Upper lobe of left lung (tissue), 6 donors: ENCODE measurements around the gene ZNF81. TPM values are rescaled to one million over a fixed set of nuclear protein-coding genes. Genes with fewer than 3 reads are reported as not detected.

Experiments used
- ATAC-seq, 2 donors: fragments of 200-7000 bp; cut with Tn5 transposase; one replicate each; pipeline ENCODE4 v1.9.1; 2022; ENCODE audit warnings: mild to moderate bottlenecking in 2 of 2, moderate library complexity in 2 of 2; ENCODE audit not compliant: low FRiP score in 2 of 2
- DNase-seq, 2 donors: peaks; one replicate each; pipeline ENCODE4 v3.0.0-alpha.2; 2019 to 2020
- H3K27ac ChIP-seq, 4 donors: fragments of 200-600 bp; sonication (generic); one replicate each; pipeline ENCODE4 v1.5.1; 2016 to 2019
- H3K27me3 ChIP-seq, 4 donors: fragments of 200-600 bp; sonication (generic); one replicate each; pipeline ENCODE4 v1.5.1; 2017 to 2019
- H3K36me3 ChIP-seq, 4 donors: fragments of 200-600 bp; sonication (generic); one replicate each; pipeline ENCODE4 v1.5.1; 2016 to 2019
- H3K4me1 ChIP-seq, 4 donors: fragments of 200-600 bp; sonication (generic); one replicate each; pipeline ENCODE4 v1.5.1; 2018 to 2019
- H3K4me3 ChIP-seq, 4 donors: fragments of 200-600 bp; sonication (generic); one replicate each; pipeline ENCODE4 v1.5.1; 2017 to 2019; ENCODE audit warnings: mild to moderate bottlenecking in 2 of 4, moderate library complexity in 1 of 4
- H3K9me3 ChIP-seq, 4 donors: fragments of 200-600 bp; sonication (generic); one replicate each; pipeline ENCODE4 v1.5.1; 2018 to 2019
- EP300 ChIP-seq, 4 donors: sonication (generic); formaldehyde crosslinking; IDR thresholded peaks; one replicate each; pipeline ENCODE4 v1.5.1; 2017; ENCODE audit warnings: antibody characterized with exemption in 4 of 4, control low read depth in 2 of 4
- POLR2A ChIP-seq, 4 donors: fragments of 450-650 bp; IDR thresholded peaks; one replicate each; pipeline ENCODE4 v1.5.1; 2016 to 2017; ENCODE audit warnings: antibody characterized with exemption in 4 of 4, mild to moderate bottlenecking in 2 of 4
- POLR2AphosphoS5 ChIP-seq, 2 donors: sonication (generic); formaldehyde crosslinking; IDR thresholded peaks; one replicate each; pipeline ENCODE4 v1.5.1; 2017; ENCODE audit warnings: antibody characterized with exemption in 2 of 2
- WGBS, 2 donors: methylation state at CpG; one replicate each; pipeline ENCODE4 v1.1.5; 2017 to 2018; 5-methylcytosine and 5-hydroxymethylcytosine counted together
- total RNA-seq, 6 donors: library from RNA; depleted of rRNA in 4 of 6; stranded (reverse); fragments of >200 nt in 4 of 6; gene quantifications; one replicate each; pipeline versions ENCODE4 v1.1.0 to v1.2.1, GENCODE V29; 2016 to 2021
- TF ChIP-seq, protein P1 (sequence below), 6 experiments: fragments of 450-650 bp in 4 of 6; fragments of 200-600 bp in 2 of 6; sonication (generic) in 2 of 6; IDR thresholded peaks; one replicate each; pipeline ENCODE4 v1.5.1; 2016 to 2019; ENCODE audit warnings: antibody characterized with exemption in 6 of 6
- donor health status: DM: no; HTN: no; CAD: no; lungs with moderate emphysema.
- donor health status: DM: no; HTN: yes; CAD: no; lungs with severe emphysema.

ZNF81 gene
- total RNA-seq, 6 donors from 2014 or later, result 3.2 to 22.0 (median 9.0) TPM

DNA sequence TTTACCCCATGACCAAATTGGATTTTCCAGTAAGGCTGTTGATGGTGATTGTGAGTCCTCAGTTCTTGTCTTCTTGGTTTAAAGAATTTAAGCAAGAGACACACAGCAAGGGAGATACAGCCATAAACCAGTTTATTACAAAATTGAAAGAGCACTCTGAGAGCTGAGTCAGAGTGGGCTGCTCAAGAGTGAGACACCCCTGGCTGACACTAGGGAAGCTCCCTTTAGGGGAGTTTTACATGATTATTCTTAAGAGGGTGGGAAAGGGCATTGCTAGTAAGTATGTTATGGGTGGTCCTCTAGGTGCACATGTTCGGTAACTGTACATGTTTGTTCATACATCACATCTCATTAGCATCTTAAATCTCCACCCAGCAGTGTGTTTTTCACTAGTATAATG, 18.8 kb upstream of the ZNF81 start:
- ATAC-seq, result no peak
- TF ChIP-seq, protein P1, sequence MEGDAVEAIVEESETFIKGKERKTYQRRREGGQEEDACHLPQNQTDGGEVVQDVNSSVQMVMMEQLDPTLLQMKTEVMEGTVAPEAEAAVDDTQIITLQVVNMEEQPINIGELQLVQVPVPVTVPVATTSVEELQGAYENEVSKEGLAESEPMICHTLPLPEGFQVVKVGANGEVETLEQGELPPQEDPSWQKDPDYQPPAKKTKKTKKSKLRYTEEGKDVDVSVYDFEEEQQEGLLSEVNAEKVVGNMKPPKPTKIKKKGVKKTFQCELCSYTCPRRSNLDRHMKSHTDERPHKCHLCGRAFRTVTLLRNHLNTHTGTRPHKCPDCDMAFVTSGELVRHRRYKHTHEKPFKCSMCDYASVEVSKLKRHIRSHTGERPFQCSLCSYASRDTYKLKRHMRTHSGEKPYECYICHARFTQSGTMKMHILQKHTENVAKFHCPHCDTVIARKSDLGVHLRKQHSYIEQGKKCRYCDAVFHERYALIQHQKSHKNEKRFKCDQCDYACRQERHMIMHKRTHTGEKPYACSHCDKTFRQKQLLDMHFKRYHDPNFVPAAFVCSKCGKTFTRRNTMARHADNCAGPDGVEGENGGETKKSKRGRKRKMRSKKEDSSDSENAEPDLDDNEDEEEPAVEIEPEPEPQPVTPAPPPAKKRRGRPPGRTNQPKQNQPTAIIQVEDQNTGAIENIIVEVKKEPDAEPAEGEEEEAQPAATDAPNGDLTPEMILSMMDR (IDR thresholded peaks at IDR 0.05), result no peak
- TF ChIP-seq EP300 (IDR thresholded peaks at IDR 0.05), result no peak
- no peak for TF ChIP-seq POLR2AphosphoS5 (IDR thresholded peaks at IDR 0.05)
- no peak for TF ChIP-seq POLR2A (IDR thresholded peaks at IDR 0.05)
- no peak overlapping the region for H3K27ac ChIP-seq
- H3K36me3 ChIP-seq, result no peaks in the 10 kb centered on the region
- no peaks in the 10 kb centered on the region for H3K27me3 ChIP-seq
- H3K4me1 ChIP-seq, result peaks cover 0 to 3% (median 0%) of the 10 kb centered on the region in 4 donors
- H3K9me3 ChIP-seq, result no peaks in the 10 kb centered on the region
- H3K4me3 ChIP-seq, result no peak overlapping the region
- DNase-seq, result no peak
- 77% methylated on average over 1 of the region's 1 CpG; no CpG with 5 or more reads in 1 of the 2 donors for WGBS, 2 donors

- Histone ChIP-seq H3K4me3 (no peak overlapping the region), H3K27me3 (no peaks in the 10 kb centered on the region), H3K27ac (no peak overlapping the region), H3K4me1 (no peaks in the 10 kb centered on the region), H3K9me3 (no peaks in the 10 kb centered on the region), H3K36me3 (no peaks in the 10 kb centered on the region)
- 67 to 74% methylated on average over 1 of the region's 1 CpG for WGBS, 2 donors
- DNase-seq (no peak), ATAC-seq (no peak)
- no peak for TF ChIP-seq POLR2A (IDR thresholded peaks at IDR 0.05)
- no peak for TF ChIP-seq POLR2AphosphoS5 (IDR thresholded peaks at IDR 0.05)
- TF ChIP-seq, protein P1 (IDR thresholded peaks at IDR 0.05), result no peak
- no peak for TF ChIP-seq EP300 (IDR thresholded peaks at IDR 0.05)
Measured at GRCh38 chrX:47828984-47829383, 7.7 kb upstream of the ZNF81 start.

- DNase-seq, result peak in 1 of 2 donors; percentile 51
Measured at GRCh38 chrX:47831788-47832187, 4.9 kb upstream of the ZNF81 start.

DNA sequence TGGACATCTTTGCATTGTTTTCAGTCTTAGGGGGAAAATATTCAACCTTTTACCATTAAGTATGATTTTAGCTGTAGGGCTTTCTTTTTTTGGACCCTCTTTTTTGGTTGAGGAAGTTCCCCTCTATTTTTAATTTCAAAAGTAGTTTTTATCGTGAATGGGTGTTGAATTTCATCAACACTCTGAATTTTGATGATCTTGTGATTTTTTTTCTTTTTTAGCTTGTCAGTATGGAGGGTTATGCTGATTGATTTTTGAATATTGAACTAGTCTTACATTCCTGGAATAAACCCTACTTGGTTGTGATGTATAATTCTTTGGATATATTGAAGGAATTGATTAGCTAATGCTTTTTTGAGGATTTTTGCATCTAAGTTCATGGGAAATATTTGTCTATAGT, 1.7 kb downstream of the ZNF81 start:
- 38 to 85% methylated on average over 1 of the region's 1 CpG for WGBS, 2 donors
- H3K27me3 ChIP-seq, result no peaks in the 10 kb centered on the region
- no peak for ATAC-seq
- H3K4me3 ChIP-seq, result no peak overlapping the region
- H3K36me3 ChIP-seq, result no peaks in the 10 kb centered on the region
- DNase-seq, result no peak
- H3K9me3 ChIP-seq, result no peaks in the 10 kb centered on the region
- no peak overlapping the region for H3K27ac ChIP-seq
- no peak for TF ChIP-seq POLR2A (IDR thresholded peaks at IDR 0.05)
- TF ChIP-seq POLR2AphosphoS5 (IDR thresholded peaks at IDR 0.05), result no peak
- TF ChIP-seq EP300 (IDR thresholded peaks at IDR 0.05), result no peak
- TF ChIP-seq, protein P1 (IDR thresholded peaks at IDR 0.05), result no peak
- peaks cover 0 to 6% (median 2%) of the 10 kb centered on the region in 4 donors for H3K4me1 ChIP-seq

More at GRCh38 chrX:47831788-47832187, 4.9 kb upstream of the ZNF81 start:
- ATAC-seq, result no peak
- H3K27ac ChIP-seq, result no peak overlapping the region
- H3K36me3 ChIP-seq, result no peaks in the 10 kb centered on the region
- 28 to 41% methylated on average over 2 of the region's 2 CpGs for WGBS, 2 donors
- TF ChIP-seq EP300 (IDR thresholded peaks at IDR 0.05) (no peak), POLR2A (IDR thresholded peaks at IDR 0.05) (no peak), POLR2AphosphoS5 (IDR thresholded peaks at IDR 0.05) (no peak)
- TF ChIP-seq, protein P1 (IDR thresholded peaks at IDR 0.05), result peak; percentile 17 to 55 (median 52)
- H3K4me1 ChIP-seq, result no peaks in the 10 kb centered on the region
- no peaks in the 10 kb centered on the region for H3K9me3 ChIP-seq
- H3K4me3 ChIP-seq, result no peak overlapping the region
- H3K27me3 ChIP-seq, result no peaks in the 10 kb centered on the region

- TF ChIP-seq, protein P1 (IDR thresholded peaks at IDR 0.05), result no peak
- peaks cover 0 to 6% (median 2%) of the 10 kb centered on the region in 4 donors for H3K4me1 ChIP-seq
- no peak for ATAC-seq
Measured at GRCh38 chrX:47840111-47840510, 3.4 kb downstream of the ZNF81 start.

More at GRCh38 chrX:47840111-47840510, 3.4 kb downstream of the ZNF81 start:
- no peaks in the 10 kb centered on the region for H3K27me3 ChIP-seq
- H3K9me3 ChIP-seq, result no peaks in the 10 kb centered on the region
- no peak for DNase-seq
- H3K4me3 ChIP-seq, result no peak overlapping the region
- 64 to 89% methylated on average over 4 of the region's 4 CpGs for WGBS, 2 donors
- H3K27ac ChIP-seq, result no peak overlapping the region
- no peaks in the 10 kb centered on the region for H3K36me3 ChIP-seq
